ENCODE results near the gene NUB1.

Gene NUB1

GRCh38 chr7:151313857-151314256, 27.8 kb upstream of the NUB1 start:
- no peak for DNase-seq (ENCODE audit: low spot score)

GRCh38 chr7:151314401-151314800, 27.2 kb upstream of the NUB1 start:
- DNase-seq (ENCODE audit: low spot score): no peak

GRCh38 chr7:151315038-151315655, 26.5 kb upstream of the NUB1 start:
- DNase-seq (ENCODE audit: low spot score): peak; percentile 52

GRCh38 chr7:151316896-151317295, 24.7 kb upstream of the NUB1 start:
- DNase-seq (ENCODE audit: low spot score): no peak

- DNase-seq (ENCODE audit: low spot score): no peak
Observed at GRCh38 chr7:151317936-151318335, 23.7 kb upstream of the NUB1 start.

- no peak for DNase-seq (ENCODE audit: low spot score)
Observed at GRCh38 chr7:151319189-151319588, 22.4 kb upstream of the NUB1 start.

GRCh38 chr7:151320263-151320845, 21.3 kb upstream of the NUB1 start:
- DNase-seq (ENCODE audit: low spot score): no peak

- DNase-seq (ENCODE audit: low spot score): no peak
Observed at GRCh38 chr7:151321341-151321740, 20.3 kb upstream of the NUB1 start.

GRCh38 chr7:151322906-151323305, 18.7 kb upstream of the NUB1 start:
- no peak for DNase-seq (ENCODE audit: low spot score)

- no peak for DNase-seq (ENCODE audit: low spot score)
Observed at GRCh38 chr7:151327022-151327421, 14.6 kb upstream of the NUB1 start.

- DNase-seq (ENCODE audit: low spot score): no peak
Observed at GRCh38 chr7:151327659-151328058, 14.0 kb upstream of the NUB1 start.

- no peak for DNase-seq (ENCODE audit: low spot score)
Observed at GRCh38 chr7:151330181-151330580, 11.4 kb upstream of the NUB1 start.

- DNase-seq (ENCODE audit: low spot score): no peak
Observed at GRCh38 chr7:151330661-151331060, 11.0 kb upstream of the NUB1 start.

GRCh38 chr7:151334628-151335027, 7.0 kb upstream of the NUB1 start:
- no peak for DNase-seq (ENCODE audit: low spot score)

- no peak for DNase-seq (ENCODE audit: low spot score)
Observed at GRCh38 chr7:151336027-151336708, 5.4 kb upstream of the NUB1 start.

- DNase-seq (ENCODE audit: low spot score): no peak
Observed at GRCh38 chr7:151337346-151337745, 4.3 kb upstream of the NUB1 start.

GRCh38 chr7:151338809-151339208, 2.8 kb upstream of the NUB1 start:
- no peak for DNase-seq (ENCODE audit: low spot score)

- no peak for DNase-seq (ENCODE audit: low spot score)
Observed at GRCh38 chr7:151339651-151340382, 1.8 kb upstream of the NUB1 start.

GRCh38 chr7:151340794-151341356, 737 bp upstream of the NUB1 start:
- DNase-seq (ENCODE audit: low spot score): no peak

GRCh38 chr7:151342102-151342646, 562 bp downstream of the NUB1 start:
- no peak for DNase-seq (ENCODE audit: low spot score)

GRCh38 chr7:151342811-151343210, 1.2 kb downstream of the NUB1 start:
- no peak for DNase-seq (ENCODE audit: low spot score)

- no peak for DNase-seq (ENCODE audit: low spot score)
Observed at GRCh38 chr7:151343516-151343915, 1.9 kb downstream of the NUB1 start.
